ENCODE results near the gene AOAH.

DNA sequence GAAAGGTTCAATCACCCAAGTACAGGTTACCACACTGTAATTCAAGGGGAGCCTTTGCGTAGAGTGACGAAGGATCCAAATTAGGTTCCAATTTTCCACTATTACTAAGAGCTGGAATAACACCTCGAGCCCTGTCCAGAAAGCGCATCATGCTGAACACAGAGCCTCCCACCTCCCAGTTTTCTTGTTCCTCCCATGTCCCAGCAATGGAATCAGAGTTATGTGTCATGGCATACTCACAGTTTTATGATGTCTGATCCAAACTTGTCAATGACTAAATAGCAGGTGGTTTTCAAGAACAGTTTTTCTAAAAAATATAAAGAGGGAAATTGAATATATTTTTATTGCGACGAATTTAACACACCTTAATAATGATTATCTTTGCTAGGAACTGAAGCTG lies 50.6 kb downstream of the AOAH start:
- TF ChIP-seq TCF12 (IDR thresholded peaks at IDR 0.05; ENCODE audit: low read depth) (no peak), EP300 (IDR thresholded peaks at IDR 0.05; ENCODE audit: borderline replicate concordance) (no peak), REST (IDR thresholded peaks at IDR 0.05; ENCODE audit: low read depth) (no peak), NFIC (IDR thresholded peaks at IDR 0.05) (no peak), ZBTB7A (IDR thresholded peaks at IDR 0.05; ENCODE audit: low read depth) (no peak), YY1 (IDR thresholded peaks at IDR 0.05; ENCODE audit: low read depth) (no peak), CREB1 (IDR thresholded peaks at IDR 0.05; ENCODE audit: low read depth) (no peak), TAF1 (IDR thresholded peaks at IDR 0.05; ENCODE audit: low read depth) (no peak), USF1 (IDR thresholded peaks at IDR 0.05) (no peak), MAX (IDR thresholded peaks at IDR 0.05) (no peak), RAD21 (IDR thresholded peaks at IDR 0.05; ENCODE audit: low read depth) (no peak), EGR1 (IDR thresholded peaks at IDR 0.05) (no peak)

All from Ishikawa (cell line).